Pancreas (tissue), 10 donors: ENCODE measurements around the gene LAMA4. TPM values are rescaled to one million over a fixed set of nuclear protein-coding genes. Genes with fewer than 3 reads are reported as not detected.

Experiments
- ATAC-seq, 4 donors: fragments of 200-7000 bp; cut with Tn5 transposase; one replicate each; pipeline versions ENCODE4 v1.8.0 to v1.9.1; 2020; ENCODE audit warnings: mild to moderate bottlenecking in 4 of 4, moderate library complexity in 4 of 4
- DNase-seq, 6 donors: peaks; one replicate each; pipeline ENCODE4 v3.0.0-alpha.2; 2020
- FAIRE-seq: peaks from 2 replicates; lab custom pipeline; 2012; peaks lifted over from hg19 to GRCh38; lab: Jason Lieb, UNC
- H3K27ac ChIP-seq, 4 donors: fragments of 200-600 bp; sonication (generic); 1 replicate in 3 of 4; 2 replicates in 1 of 4; pipeline versions ENCODE4 v1.5.0 to v1.8.0; 2020
- H3K27me3 ChIP-seq, 4 donors: fragments of 200-600 bp; one replicate each; pipeline ENCODE4 v1.8.0; 2021
- H3K36me3 ChIP-seq, 3 donors: fragments of 200-600 bp; sonication (generic) in 1 of 3; one replicate each; pipeline versions ENCODE4 v1.5.0 to v1.8.0; 2020 to 2021
- H3K4me1 ChIP-seq, 3 donors: fragments of 200-600 bp; one replicate each; pipeline ENCODE4 v1.8.0; 2021
- H3K4me3 ChIP-seq, 4 donors: fragments of 200-600 bp; sonication (generic) in 2 of 4; one replicate each; pipeline versions ENCODE4 v1.5.0 to v1.8.0; 2020 to 2021
- H3K9me3 ChIP-seq, 4 donors: fragments of 200-600 bp; one replicate each; pipeline ENCODE4 v1.8.0; 2021
- WGBS, 2 donors: extraction: QIAGEN DNeasy Blood & Tissue Kit; methylation state at CpG; one replicate each; pipeline ENCODE4 v1.1.7; 2013; 5-methylcytosine and 5-hydroxymethylcytosine counted together
- intact Hi-C, 3 donors: fragments of 100-400 bp; cut with DNase I; formaldehyde crosslinking; loops; one replicate each; pipeline versions ENCODE4 v1.11.1 to v1.14.2; 2022
- polyA plus RNA-seq, 2 donors: library from polyadenylated mRNA; stranded (reverse); fragments of 200-250 nt; gene quantifications; one replicate each; pipeline ENCODE4 v1.2.3, GENCODE V29; 2013
- total RNA-seq, 6 donors: library from RNA; stranded (reverse); fragmentation: NEBNext Ultra II Directional in 4 of 6; extraction: Animal tissue kit (Norgen Biotek cat#: 25700) in 4 of 6; gene quantifications; one replicate each; pipeline versions ENCODE4 v1.2.1 to v1.2.4, GENCODE V29; 2021 to 2023
- TF ChIP-seq, protein P1 (sequence below), 4 donors: fragments of 200-600 bp; sonication (generic) in 3 of 4; IDR thresholded peaks; one replicate each; pipeline versions ENCODE4 v1.5.0 to v1.8.0; 2021; ENCODE audit warnings: antibody characterized with exemption in 4 of 4
- donor health status: healthy with polysubstance abuse.
- donor health status: DM: no; HTN: no; CAD: no; lungs with moderate emphysema.
- donor health status: DM: no; HTN: no; CAD: no.
- donor health status: control.
- donor health status: control.
- donor health status: Bipolar disorder and iron deficiency.
- donor health status: DM: yes; HTN: yes; CAD: no.
- donor health status: DM: no; HTN: no; CAD: no.
- donor health status: DM: no; HTN: no; CAD: no.
- donor health status: DM: yes; HTN: yes; CAD: no.

Gene LAMA4
- total and polyA plus RNA-seq, 8 donors, result 1.3 to 14.0 (median 4.3) TPM

DNA sequence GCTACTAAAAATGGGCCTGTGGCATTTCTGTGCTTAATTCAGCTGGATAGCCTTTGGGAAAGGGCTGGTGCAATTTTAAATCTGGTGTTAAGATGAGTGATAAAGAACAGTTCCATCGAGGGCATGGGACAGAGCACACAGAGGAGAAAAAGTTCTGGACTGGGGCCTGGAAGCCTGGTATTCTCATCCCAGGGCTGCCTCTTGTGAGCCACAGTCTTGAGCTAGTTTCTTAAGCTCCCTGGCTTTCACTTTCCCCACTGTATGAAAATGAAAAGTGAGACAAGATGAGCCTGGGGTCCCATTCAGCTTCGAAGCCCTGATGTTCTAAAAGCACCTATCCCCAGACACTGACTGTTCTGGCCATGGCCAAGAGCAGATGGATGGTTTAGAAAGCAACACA lies 14.3 kb upstream of the LAMA4 start:
- intact Hi-C loops, result no loop called here
- H3K36me3 ChIP-seq, result no peaks in the 10 kb centered on the region
- no peak overlapping the region for H3K27ac ChIP-seq
- H3K27me3 ChIP-seq, result no peaks in the 10 kb centered on the region
- FAIRE-seq (no peak), DNase-seq (no peak), ATAC-seq (peak in 1 of 4 donors; percentile 14)
- no peak overlapping the region for H3K4me3 ChIP-seq
- H3K4me1 ChIP-seq, result no peaks in the 10 kb centered on the region
- H3K9me3 ChIP-seq, result no peaks in the 10 kb centered on the region
- 81 to 82% methylated on average over 2 of the region's 2 CpGs for WGBS, 2 donors
- TF ChIP-seq, protein P1, sequence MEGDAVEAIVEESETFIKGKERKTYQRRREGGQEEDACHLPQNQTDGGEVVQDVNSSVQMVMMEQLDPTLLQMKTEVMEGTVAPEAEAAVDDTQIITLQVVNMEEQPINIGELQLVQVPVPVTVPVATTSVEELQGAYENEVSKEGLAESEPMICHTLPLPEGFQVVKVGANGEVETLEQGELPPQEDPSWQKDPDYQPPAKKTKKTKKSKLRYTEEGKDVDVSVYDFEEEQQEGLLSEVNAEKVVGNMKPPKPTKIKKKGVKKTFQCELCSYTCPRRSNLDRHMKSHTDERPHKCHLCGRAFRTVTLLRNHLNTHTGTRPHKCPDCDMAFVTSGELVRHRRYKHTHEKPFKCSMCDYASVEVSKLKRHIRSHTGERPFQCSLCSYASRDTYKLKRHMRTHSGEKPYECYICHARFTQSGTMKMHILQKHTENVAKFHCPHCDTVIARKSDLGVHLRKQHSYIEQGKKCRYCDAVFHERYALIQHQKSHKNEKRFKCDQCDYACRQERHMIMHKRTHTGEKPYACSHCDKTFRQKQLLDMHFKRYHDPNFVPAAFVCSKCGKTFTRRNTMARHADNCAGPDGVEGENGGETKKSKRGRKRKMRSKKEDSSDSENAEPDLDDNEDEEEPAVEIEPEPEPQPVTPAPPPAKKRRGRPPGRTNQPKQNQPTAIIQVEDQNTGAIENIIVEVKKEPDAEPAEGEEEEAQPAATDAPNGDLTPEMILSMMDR (IDR thresholded peaks at IDR 0.05), result no peak

DNA sequence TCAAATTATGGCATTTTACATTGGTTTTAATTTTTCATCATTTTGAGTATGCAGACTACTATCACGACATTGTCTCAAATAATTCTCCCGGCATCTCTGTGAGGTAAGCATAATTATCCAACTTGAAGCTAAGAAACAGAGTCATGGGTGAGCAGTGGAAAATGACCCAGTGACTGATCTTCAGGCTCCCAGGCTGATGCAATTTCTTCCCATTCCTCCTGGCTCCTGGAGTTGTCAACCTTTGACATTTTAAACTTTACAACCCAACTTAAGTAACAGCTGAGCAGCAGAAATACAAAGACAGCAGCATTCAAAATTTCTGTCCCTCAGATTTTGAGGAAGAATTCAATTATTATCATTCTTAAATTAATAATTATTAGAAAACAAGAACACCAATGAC lies 13.7 kb upstream of the LAMA4 start:
- 91 to 92% methylated on average over 2 of the region's 2 CpGs for WGBS, 2 donors
- H3K9me3 ChIP-seq, result no peaks in the 10 kb centered on the region
- H3K27ac ChIP-seq, result no peak overlapping the region
- H3K36me3 ChIP-seq, result no peaks in the 10 kb centered on the region
- H3K27me3 ChIP-seq, result no peaks in the 10 kb centered on the region
- no peak overlapping the region for H3K4me3 ChIP-seq
- DNase-seq, result no peak
- no peak for FAIRE-seq
- intact Hi-C loops, result no loop called here
- TF ChIP-seq, protein P1 (IDR thresholded peaks at IDR 0.05), result no peak
- peak in 1 of 4 donors; percentile 50 for ATAC-seq
- no peaks in the 10 kb centered on the region for H3K4me1 ChIP-seq

DNA sequence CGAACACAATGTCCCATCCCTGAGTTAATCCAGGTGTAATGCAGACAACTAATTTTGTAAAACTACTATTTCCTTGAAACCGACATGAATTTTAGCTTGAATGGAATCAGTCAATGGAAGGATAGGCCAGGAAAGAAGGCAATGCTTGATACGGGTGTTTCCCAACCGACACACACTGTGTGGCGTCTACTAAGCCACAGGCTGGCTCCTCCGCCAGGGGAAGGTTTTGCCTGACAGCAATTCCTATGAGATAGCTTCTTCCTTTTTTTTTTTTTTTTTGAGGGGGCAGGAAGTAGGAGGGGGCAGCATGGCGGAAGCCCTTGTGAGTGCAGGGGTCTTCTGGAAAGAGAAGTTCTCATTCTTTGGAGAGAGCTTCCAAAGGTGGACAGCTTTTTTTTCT lies 12.0 kb upstream of the LAMA4 start:
- intact Hi-C loops, result no loop called here
- no peak overlapping the region for H3K4me3 ChIP-seq
- H3K27ac ChIP-seq, result no peak overlapping the region
- 82 to 88% methylated on average over 7 of the region's 7 CpGs for WGBS, 2 donors
- H3K27me3 ChIP-seq, result no peaks in the 10 kb centered on the region
- H3K36me3 ChIP-seq, result no peaks in the 10 kb centered on the region
- no peaks in the 10 kb centered on the region for H3K4me1 ChIP-seq
- TF ChIP-seq, protein P1 (IDR thresholded peaks at IDR 0.05), result no peak
- no peak for ATAC-seq
- no peak for FAIRE-seq
- no peaks in the 10 kb centered on the region for H3K9me3 ChIP-seq
- no peak for DNase-seq

DNA sequence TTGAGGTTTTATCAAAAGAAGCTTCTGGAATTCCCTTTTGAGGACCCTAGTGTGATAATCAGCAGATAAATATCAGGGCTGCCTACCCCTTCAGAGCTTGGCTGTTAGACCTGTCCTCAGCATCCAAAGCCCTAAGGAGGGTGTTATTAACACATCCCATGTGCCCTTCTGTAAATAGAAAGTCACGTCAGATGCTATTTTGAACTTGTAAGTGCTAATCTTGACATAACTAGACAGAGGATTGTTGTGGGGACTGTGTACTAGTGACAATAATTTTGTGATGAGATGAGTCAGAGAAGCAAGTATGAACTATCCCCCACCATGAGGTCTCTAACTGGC lies 4.9 kb upstream of the LAMA4 start:
- H3K27me3 ChIP-seq, result no peaks in the 10 kb centered on the region
- TF ChIP-seq, protein P1 (IDR thresholded peaks at IDR 0.05), result no peak
- WGBS, 2 donors, result 84 to 90% methylated on average over 1 of the region's 1 CpG
- H3K27ac ChIP-seq, result no peak overlapping the region
- no peaks in the 10 kb centered on the region for H3K36me3 ChIP-seq
- H3K9me3 ChIP-seq, result no peaks in the 10 kb centered on the region
- DNase-seq (no peak), ATAC-seq (no peak), FAIRE-seq (no peak)
- intact Hi-C loops, result no loop called here
- no peak overlapping the region for H3K4me3 ChIP-seq
- peaks cover 0 to 2% (median 0%) of the 10 kb centered on the region in 3 donors for H3K4me1 ChIP-seq

DNA sequence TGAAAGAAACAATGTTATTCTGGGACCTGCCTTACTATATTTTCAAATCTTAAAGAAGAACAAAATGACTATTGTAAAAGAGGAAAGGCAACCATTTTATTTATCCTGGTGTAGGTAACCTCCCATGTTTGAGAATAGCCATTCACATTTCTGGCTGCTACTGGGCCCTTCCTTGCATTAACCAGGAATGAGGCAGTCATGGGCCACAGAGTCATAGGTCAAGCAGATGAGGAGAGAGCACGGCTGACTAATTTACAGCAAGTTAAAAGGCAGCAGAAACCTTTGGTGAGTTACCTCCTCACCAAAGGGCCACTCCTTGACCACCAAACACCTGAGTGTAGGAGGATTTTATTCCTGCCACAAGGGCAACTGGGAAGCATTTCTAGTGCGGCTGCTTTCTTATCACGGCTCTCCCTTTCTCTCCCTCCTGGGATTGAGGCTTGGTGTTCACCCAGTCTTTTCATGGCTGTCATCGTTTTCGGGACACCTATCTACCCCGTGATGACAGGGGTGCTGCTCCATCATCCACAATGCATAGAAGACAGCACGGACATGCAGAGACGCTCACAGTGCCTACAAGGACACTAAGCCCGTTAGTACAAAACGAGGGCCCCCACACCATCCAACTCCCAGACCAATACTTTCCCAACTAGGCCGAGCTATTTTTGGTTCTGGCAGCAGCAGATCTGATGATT lies 4.4 kb upstream of the LAMA4 start:
- DNase-seq, result no peak
- no peak for FAIRE-seq
- intact Hi-C loops, result no loop called here

More for the DNA sequence above, 4.4 kb upstream of the LAMA4 start:
- no peaks in the 10 kb centered on the region for H3K27me3 ChIP-seq
- WGBS, 2 donors, result 75 to 89% methylated on average over 11 of the region's 11 CpGs
- H3K9me3 ChIP-seq, result no peaks in the 10 kb centered on the region
- no peak overlapping the region for H3K27ac ChIP-seq
- ATAC-seq, result no peak
- H3K4me3 ChIP-seq, result no peak overlapping the region
- peaks cover 0 to 2% (median 0%) of the 10 kb centered on the region in 3 donors for H3K4me1 ChIP-seq
- TF ChIP-seq, protein P1 (IDR thresholded peaks at IDR 0.05), result no peak
- H3K36me3 ChIP-seq, result no peaks in the 10 kb centered on the region
